ENCODE results near the gene TRMT1. TPM values are rescaled to one million over a fixed set of nuclear protein-coding genes. Genes with fewer than 3 reads are reported as not detected.

The TRMT1 gene
- total RNA-seq, 1 experiment from 2014 or later = 109 TPM

- Histone ChIP-seq H3K36me3 (ENCODE audit: insufficient read depth, low read length, poor library complexity, severe bottlenecking) (peaks cover 10% of the 10 kb centered on the region), H3K9me3 (ENCODE audit: low read depth, low read length, poor library complexity, severe bottlenecking) (no peaks in the 10 kb centered on the region), H3K27ac (ENCODE audit: low read depth, low read length, poor library complexity, severe bottlenecking) (peak overlapping the region; percentile 30), H3K4me1 (ENCODE audit: insufficient read depth, low read length, poor library complexity, severe bottlenecking) (peaks cover 3% of the 10 kb centered on the region), H3K27me3 (replicated peaks; ENCODE audit: insufficient read depth, low read depth, low read length, poor library complexity) (no peaks in the 10 kb centered on the region), H3K4me3 (ENCODE audit: low read depth, low read length, poor library complexity, severe bottlenecking) (no peak overlapping the region)
- no TSS peak for BruUV-seq (replicated peaks)
- intact Hi-C loops (cut with micrococcal nuclease; ENCODE audit: unreplicated experiment) = no loop called here
- CTCF ChIA-PET = no interaction called here
- no peak for DNase-seq (ENCODE audit: low spot score)
- no peak for TF ChIP-seq EZH2 (IDR thresholded peaks at IDR 0.05; ENCODE audit: borderline replicate concordance, low read depth, low read length, poor library complexity, severe bottlenecking)
- TF ChIP-seq CTCF (conservative IDR thresholded peaks at IDR 0.05; ENCODE audit: low read depth, low read length) = no peak
- POLR2A ChIA-PET (ENCODE audit: low non-redundant PET) = no interaction called here
Observed at GRCh38 chr19:13127811-13128575, 11.5 kb upstream of the TRMT1 start.

GRCh38 chr19:13127051-13127450 lies 10.5 kb upstream of the TRMT1 start:
- intact Hi-C loops (cut with micrococcal nuclease; ENCODE audit: unreplicated experiment) = no loop called here
- no peak overlapping the region for H3K4me3 ChIP-seq (ENCODE audit: low read depth, low read length, poor library complexity, severe bottlenecking)
- TF ChIP-seq CTCF (conservative IDR thresholded peaks at IDR 0.05; ENCODE audit: low read depth, low read length) = no peak
- no peak for TF ChIP-seq EZH2 (IDR thresholded peaks at IDR 0.05; ENCODE audit: borderline replicate concordance, low read depth, low read length, poor library complexity, severe bottlenecking)
- no peaks in the 10 kb centered on the region for H3K9me3 ChIP-seq (ENCODE audit: low read depth, low read length, poor library complexity, severe bottlenecking)
- ChIA-PET POLR2A (ENCODE audit: low non-redundant PET) (no interaction called here), CTCF (no interaction called here)
- no peaks in the 10 kb centered on the region for H3K27me3 ChIP-seq (replicated peaks; ENCODE audit: insufficient read depth, low read depth, low read length, poor library complexity)
- peaks cover 14% of the 10 kb centered on the region for H3K36me3 ChIP-seq (ENCODE audit: insufficient read depth, low read length, poor library complexity, severe bottlenecking)
- H3K27ac ChIP-seq (ENCODE audit: low read depth, low read length, poor library complexity, severe bottlenecking) = no peak overlapping the region
- no peak for DNase-seq (ENCODE audit: low spot score)
- no TSS peak for BruUV-seq (replicated peaks)
- peaks cover 10% of the 10 kb centered on the region for H3K4me1 ChIP-seq (ENCODE audit: insufficient read depth, low read length, poor library complexity, severe bottlenecking)

- DNase-seq (ENCODE audit: low spot score) = no peak
- BruUV-seq (replicated peaks) = no TSS peak
- Histone ChIP-seq H3K9me3 (ENCODE audit: low read depth, low read length, poor library complexity, severe bottlenecking) (no peaks in the 10 kb centered on the region), H3K4me1 (ENCODE audit: insufficient read depth, low read length, poor library complexity, severe bottlenecking) (peaks cover 39% of the 10 kb centered on the region), H3K36me3 (ENCODE audit: insufficient read depth, low read length, poor library complexity, severe bottlenecking) (peaks cover 18% of the 10 kb centered on the region), H3K27me3 (replicated peaks; ENCODE audit: insufficient read depth, low read depth, low read length, poor library complexity) (no peaks in the 10 kb centered on the region), H3K4me3 (ENCODE audit: low read depth, low read length, poor library complexity, severe bottlenecking) (no peak overlapping the region), H3K27ac (ENCODE audit: low read depth, low read length, poor library complexity, severe bottlenecking) (no peak overlapping the region)
- ChIA-PET CTCF (no interaction called here), POLR2A (ENCODE audit: low non-redundant PET) (no interaction called here)
- TF ChIP-seq EZH2 (IDR thresholded peaks at IDR 0.05; ENCODE audit: borderline replicate concordance, low read depth, low read length, poor library complexity, severe bottlenecking) = no peak
- no peak for TF ChIP-seq CTCF (conservative IDR thresholded peaks at IDR 0.05; ENCODE audit: low read depth, low read length)
- intact Hi-C loops (cut with micrococcal nuclease; ENCODE audit: unreplicated experiment) = no loop called here
Observed at GRCh38 chr19:13122980-13123957, 6.7 kb upstream of the TRMT1 start.
